Upper lobe of left lung (tissue), 4 donors: ENCODE measurements around the gene NT5C.

Source experiments
- POLR2AphosphoS5 ChIP-seq, 2 donors: sonication (generic); formaldehyde crosslinking; IDR thresholded peaks; one replicate each; pipeline ENCODE4 v1.5.1; 2017; ENCODE audit warnings: antibody characterized with exemption in 2 of 2
- TF ChIP-seq, protein P1 (sequence below), 6 experiments: fragments of 450-650 bp in 4 of 6; fragments of 200-600 bp in 2 of 6; sonication (generic) in 2 of 6; IDR thresholded peaks; one replicate each; pipeline ENCODE4 v1.5.1; 2016 to 2019; ENCODE audit warnings: antibody characterized with exemption in 6 of 6

DNA sequence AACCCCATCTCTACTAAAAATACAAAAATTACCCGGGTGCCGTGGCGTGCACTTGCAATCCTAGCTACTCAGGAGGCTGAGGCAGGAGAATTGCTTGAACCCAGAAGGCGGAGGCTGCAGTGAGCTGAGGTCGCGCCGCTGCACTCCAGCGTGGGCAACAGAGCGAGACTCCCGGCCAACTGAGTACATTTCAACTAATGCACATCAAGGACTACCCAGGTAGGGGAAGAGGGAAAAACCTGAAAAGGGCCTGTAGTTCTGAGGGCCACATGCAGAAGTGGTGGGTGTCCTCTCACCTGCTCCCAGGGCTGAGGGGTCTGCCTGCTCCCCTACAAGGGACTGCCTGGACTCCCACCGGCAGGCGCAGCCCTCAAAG, 44.4 kb downstream of the NT5C start:
- TF ChIP-seq, protein P1, sequence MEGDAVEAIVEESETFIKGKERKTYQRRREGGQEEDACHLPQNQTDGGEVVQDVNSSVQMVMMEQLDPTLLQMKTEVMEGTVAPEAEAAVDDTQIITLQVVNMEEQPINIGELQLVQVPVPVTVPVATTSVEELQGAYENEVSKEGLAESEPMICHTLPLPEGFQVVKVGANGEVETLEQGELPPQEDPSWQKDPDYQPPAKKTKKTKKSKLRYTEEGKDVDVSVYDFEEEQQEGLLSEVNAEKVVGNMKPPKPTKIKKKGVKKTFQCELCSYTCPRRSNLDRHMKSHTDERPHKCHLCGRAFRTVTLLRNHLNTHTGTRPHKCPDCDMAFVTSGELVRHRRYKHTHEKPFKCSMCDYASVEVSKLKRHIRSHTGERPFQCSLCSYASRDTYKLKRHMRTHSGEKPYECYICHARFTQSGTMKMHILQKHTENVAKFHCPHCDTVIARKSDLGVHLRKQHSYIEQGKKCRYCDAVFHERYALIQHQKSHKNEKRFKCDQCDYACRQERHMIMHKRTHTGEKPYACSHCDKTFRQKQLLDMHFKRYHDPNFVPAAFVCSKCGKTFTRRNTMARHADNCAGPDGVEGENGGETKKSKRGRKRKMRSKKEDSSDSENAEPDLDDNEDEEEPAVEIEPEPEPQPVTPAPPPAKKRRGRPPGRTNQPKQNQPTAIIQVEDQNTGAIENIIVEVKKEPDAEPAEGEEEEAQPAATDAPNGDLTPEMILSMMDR (IDR thresholded peaks at IDR 0.05) = no peak
- TF ChIP-seq POLR2AphosphoS5 (IDR thresholded peaks at IDR 0.05) = no peak
